Hepatocyte (in vitro differentiated cells): ENCODE data around the gene LAPTM5.

Experiments
- EZH2 ChIP-seq: fragments of 200-600 bp; sonication (generic); IDR thresholded peaks from 2 replicates; pipeline ENCODE4 v1.6.1; 2016; ENCODE audit warnings: antibody characterized with exemption, mild to moderate bottlenecking, borderline replicate concordance
- EZH2phosphoT487 ChIP-seq: fragments of 200-600 bp; sonication (generic); IDR thresholded peaks from one replicate; pipeline ENCODE4 v1.6.1; 2018; ENCODE audit warnings: antibody characterized with exemption, mild to moderate bottlenecking, low read depth, moderate library complexity; ENCODE audit not compliant: unreplicated experiment, severe bottlenecking
- TF ChIP-seq, protein P1 (sequence below): fragments of 200-600 bp; sonication (generic); IDR thresholded peaks from 2 replicates; pipeline ENCODE4 v1.5.1; 2016; ENCODE audit warnings: antibody characterized with exemption, mild to moderate bottlenecking; ENCODE audit not compliant: poor library complexity

GRCh38 chr1:30777904-30778153 is 20.3 kb upstream of the LAPTM5 start:
- TF ChIP-seq, protein P1, sequence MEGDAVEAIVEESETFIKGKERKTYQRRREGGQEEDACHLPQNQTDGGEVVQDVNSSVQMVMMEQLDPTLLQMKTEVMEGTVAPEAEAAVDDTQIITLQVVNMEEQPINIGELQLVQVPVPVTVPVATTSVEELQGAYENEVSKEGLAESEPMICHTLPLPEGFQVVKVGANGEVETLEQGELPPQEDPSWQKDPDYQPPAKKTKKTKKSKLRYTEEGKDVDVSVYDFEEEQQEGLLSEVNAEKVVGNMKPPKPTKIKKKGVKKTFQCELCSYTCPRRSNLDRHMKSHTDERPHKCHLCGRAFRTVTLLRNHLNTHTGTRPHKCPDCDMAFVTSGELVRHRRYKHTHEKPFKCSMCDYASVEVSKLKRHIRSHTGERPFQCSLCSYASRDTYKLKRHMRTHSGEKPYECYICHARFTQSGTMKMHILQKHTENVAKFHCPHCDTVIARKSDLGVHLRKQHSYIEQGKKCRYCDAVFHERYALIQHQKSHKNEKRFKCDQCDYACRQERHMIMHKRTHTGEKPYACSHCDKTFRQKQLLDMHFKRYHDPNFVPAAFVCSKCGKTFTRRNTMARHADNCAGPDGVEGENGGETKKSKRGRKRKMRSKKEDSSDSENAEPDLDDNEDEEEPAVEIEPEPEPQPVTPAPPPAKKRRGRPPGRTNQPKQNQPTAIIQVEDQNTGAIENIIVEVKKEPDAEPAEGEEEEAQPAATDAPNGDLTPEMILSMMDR: no peak
- no peak for TF ChIP-seq EZH2
- TF ChIP-seq EZH2phosphoT487: no peak
